GM12873 (cell line): ENCODE measurements around the gene NHLRC3.

Source experiments
- CTCF ChIP-seq: IDR thresholded peaks from 2 replicates; pipeline ENCODE4 v1.5.1; 2012; ENCODE audit warnings: low read depth, mild to moderate bottlenecking, moderate library complexity, low read length, control low read depth; ENCODE audit not compliant: insufficient read depth; ENCODE audit errors: missing control alignments

Gene NHLRC3

GRCh38 chr13:39056018-39056417 lies 17.8 kb downstream of the NHLRC3 start:
- TF ChIP-seq CTCF: no peak

GRCh38 chr13:39058040-39058439 lies 19.8 kb downstream of the NHLRC3 start:
- TF ChIP-seq CTCF: no peak

GRCh38 chr13:39062004-39062403 lies 23.7 kb downstream of the NHLRC3 start:
- TF ChIP-seq CTCF: no peak

- TF ChIP-seq CTCF: no peak
Observed at GRCh38 chr13:39072842-39073241, 34.6 kb downstream of the NHLRC3 start.

GRCh38 chr13:39073983-39074382 lies 35.7 kb downstream of the NHLRC3 start:
- TF ChIP-seq CTCF: no peak

- TF ChIP-seq CTCF: no peak
Observed at GRCh38 chr13:39091586-39091985, 53.3 kb downstream of the NHLRC3 start.

GRCh38 chr13:39095500-39095899 lies 57.2 kb downstream of the NHLRC3 start:
- no peak for TF ChIP-seq CTCF
